Activated T-helper 1 cell treated with anti-CD3 and anti-CD28 coated beads, Interleukin-12 subunit alpha, Interleukin-12 subunit beta, Interleukin-2, Interleukin-4 antibody, amounts not matched to agents 30 ng/mL and 10 ng/mL and 1 ng/mL, durations not matched to agents 14 hours and 24 hours and 36 hours (primary cell): ENCODE results near the gene NLRP6. TPM values are rescaled to one million over a fixed set of nuclear protein-coding genes. Genes with fewer than 3 reads are reported as not detected.
"Not testable (repeated sequence)": the region's sequence is repeated elsewhere in the genome, so short reads cannot be mapped to it uniquely, and the experiment has no call there.

Experiments used
- DNase-seq: peaks from one replicate; pipeline ENCODE4 v3.0.0; 2021; ENCODE audit warnings: low spot score
- H3K27ac Mint-ChIP-seq: one replicate; pipeline ENCODE4 v1.8.0; 2021; ENCODE audit warnings: mild to moderate bottlenecking, mixed read lengths
- H3K27me3 Mint-ChIP-seq: one replicate; pipeline ENCODE4 v1.8.0; 2022; ENCODE audit warnings: mild to moderate bottlenecking, moderate library complexity, mixed read lengths; ENCODE audit not compliant: insufficient read depth
- H3K36me3 Mint-ChIP-seq: one replicate; pipeline ENCODE4 v1.8.0; 2021; ENCODE audit warnings: low read depth, mixed read lengths
- H3K4me1 Mint-ChIP-seq: one replicate; pipeline ENCODE4 v1.8.0; 2021; ENCODE audit warnings: low read depth, mixed read lengths
- H3K4me3 Mint-ChIP-seq: one replicate; pipeline ENCODE4 v1.8.0; 2021; ENCODE audit warnings: mild to moderate bottlenecking, moderate library complexity, mixed read lengths
- H3K9me3 Mint-ChIP-seq: one replicate; pipeline ENCODE4 v1.8.0; 2021; ENCODE audit warnings: mixed read lengths
- intact Hi-C: fragments of 100-400 bp; cut with micrococcal nuclease; formaldehyde crosslinking; loops from one replicate; pipeline ENCODE4 v1.15.1; 2024
- total RNA-seq: library from RNA; stranded (reverse); gene quantifications from 2 replicates; pipeline ENCODE4 v1.2.3, GENCODE V29; 2022

The NLRP6 gene
- total RNA-seq, 1 donor from 2014 or later = 5.2 TPM

- H3K4me1 Mint-ChIP-seq = peaks cover 45% of the 10 kb centered on the region
- H3K27ac Mint-ChIP-seq = peak overlapping the region; percentile 89
- H3K9me3 Mint-ChIP-seq = no peaks in the 10 kb centered on the region
- DNase-seq = no peak
- peak overlapping the region; percentile 66 for H3K4me3 Mint-ChIP-seq
- no peaks in the 10 kb centered on the region for H3K27me3 Mint-ChIP-seq
- intact Hi-C loops = no loop called here
- H3K36me3 Mint-ChIP-seq = no peaks in the 10 kb centered on the region
Measured at GRCh38 chr11:326592-326841, 48.3 kb downstream of the NLRP6 start.

- Mint-ChIP-seq H3K9me3 (no peaks in the 10 kb centered on the region), H3K27me3 (no peaks in the 10 kb centered on the region), H3K36me3 (no peaks in the 10 kb centered on the region), H3K27ac (peak overlapping the region; percentile 89), H3K4me1 (peaks cover 45% of the 10 kb centered on the region), H3K4me3 (peak overlapping the region; percentile 66)
- intact Hi-C loops = no loop called here
- no peak for DNase-seq
Measured at GRCh38 chr11:326842-327580, 48.8 kb downstream of the NLRP6 start.

GRCh38 chr11:327581-327923, 49.3 kb downstream of the NLRP6 start:
- Mint-ChIP-seq H3K4me1 (peaks cover 45% of the 10 kb centered on the region), H3K4me3 (peak overlapping the region; percentile 66), H3K27me3 (no peaks in the 10 kb centered on the region), H3K9me3 (no peaks in the 10 kb centered on the region), H3K36me3 (no peaks in the 10 kb centered on the region), H3K27ac (peak overlapping the region; percentile 71)
- intact Hi-C loops = no loop called here
- DNase-seq = no peak

- DNase-seq = no peak
- no peaks in the 10 kb centered on the region for H3K9me3 Mint-ChIP-seq
- peak overlapping the region; percentile 5 for H3K4me3 Mint-ChIP-seq
- H3K4me1 Mint-ChIP-seq = peaks cover 45% of the 10 kb centered on the region
- no peaks in the 10 kb centered on the region for H3K36me3 Mint-ChIP-seq
- intact Hi-C loops = no loop called here
- H3K27ac Mint-ChIP-seq = no peak overlapping the region
- no peaks in the 10 kb centered on the region for H3K27me3 Mint-ChIP-seq
Measured at GRCh38 chr11:328012-328411, 49.8 kb downstream of the NLRP6 start.

- H3K9me3 Mint-ChIP-seq, H3K36me3 Mint-ChIP-seq, H3K27ac Mint-ChIP-seq, intact Hi-C loops, DNase-seq, H3K27me3 Mint-ChIP-seq: not testable (repeated sequence)
- Mint-ChIP-seq H3K4me1 (peaks cover 45% of the 10 kb centered on the region), H3K4me3 (peak overlapping the region; percentile 41)
Measured at GRCh38 chr11:328516-329100, 50.4 kb downstream of the NLRP6 start.

- H3K4me3 Mint-ChIP-seq = no peak overlapping the region
- H3K9me3 Mint-ChIP-seq = no peaks in the 10 kb centered on the region
- H3K4me1 Mint-ChIP-seq = peaks cover 45% of the 10 kb centered on the region
- peak overlapping the region; percentile 66 for H3K27ac Mint-ChIP-seq
- DNase-seq = no peak
- no peaks in the 10 kb centered on the region for H3K27me3 Mint-ChIP-seq
- intact Hi-C loops = no loop called here
- peaks cover 2% of the 10 kb centered on the region for H3K36me3 Mint-ChIP-seq
Measured at GRCh38 chr11:329886-330253, 51.7 kb downstream of the NLRP6 start.

- H3K4me3 Mint-ChIP-seq = no peak overlapping the region
- intact Hi-C loops = no loop called here
- peak overlapping the region; percentile 66 for H3K27ac Mint-ChIP-seq
Measured at GRCh38 chr11:330307-330693, 52.1 kb downstream of the NLRP6 start.

GRCh38 chr11:330694-331357, 52.6 kb downstream of the NLRP6 start:
- DNase-seq = no peak
- no peak overlapping the region for H3K27ac Mint-ChIP-seq
- peaks cover 2% of the 10 kb centered on the region for H3K36me3 Mint-ChIP-seq
- intact Hi-C loops = no loop called here
- no peaks in the 10 kb centered on the region for H3K9me3 Mint-ChIP-seq
- peaks cover 42% of the 10 kb centered on the region for H3K4me1 Mint-ChIP-seq
- peak overlapping the region; percentile 30 for H3K4me3 Mint-ChIP-seq
- H3K27me3 Mint-ChIP-seq = peaks cover 2% of the 10 kb centered on the region

More at GRCh38 chr11:330307-330693, 52.1 kb downstream of the NLRP6 start:
- Mint-ChIP-seq H3K4me1 (peaks cover 45% of the 10 kb centered on the region), H3K9me3 (no peaks in the 10 kb centered on the region), H3K27me3 (peaks cover under 1% of the 10 kb centered on the region), H3K36me3 (peaks cover 2% of the 10 kb centered on the region)
- no peak for DNase-seq

- Mint-ChIP-seq H3K4me1 (peaks cover 41% of the 10 kb centered on the region), H3K27me3 (peaks cover 2% of the 10 kb centered on the region), H3K36me3 (peaks cover 2% of the 10 kb centered on the region), H3K27ac (no peak overlapping the region), H3K4me3 (peak overlapping the region; percentile 30), H3K9me3 (no peaks in the 10 kb centered on the region)
- no peak for DNase-seq
- intact Hi-C loops = no loop called here
Measured at GRCh38 chr11:331358-332060, 53.3 kb downstream of the NLRP6 start.

GRCh38 chr11:332651-333480, 54.7 kb downstream of the NLRP6 start:
- Mint-ChIP-seq H3K9me3 (no peaks in the 10 kb centered on the region), H3K36me3 (peaks cover 2% of the 10 kb centered on the region), H3K4me3 (no peak overlapping the region), H3K27ac (no peak overlapping the region), H3K27me3 (peaks cover 2% of the 10 kb centered on the region), H3K4me1 (peaks cover 33% of the 10 kb centered on the region)
- no peak for DNase-seq
- intact Hi-C loops = no loop called here

GRCh38 chr11:333616-334263, 55.5 kb downstream of the NLRP6 start:
- H3K27ac Mint-ChIP-seq, DNase-seq, H3K9me3 Mint-ChIP-seq, H3K4me3 Mint-ChIP-seq, H3K27me3 Mint-ChIP-seq, intact Hi-C loops, H3K36me3 Mint-ChIP-seq: not testable (repeated sequence)
- peaks cover 33% of the 10 kb centered on the region for H3K4me1 Mint-ChIP-seq

- peaks cover 2% of the 10 kb centered on the region for H3K27me3 Mint-ChIP-seq
- intact Hi-C loops = no loop called here
- no peaks in the 10 kb centered on the region for H3K9me3 Mint-ChIP-seq
- H3K4me3 Mint-ChIP-seq = no peak overlapping the region
- H3K36me3 Mint-ChIP-seq = peaks cover 2% of the 10 kb centered on the region
- no peak overlapping the region for H3K27ac Mint-ChIP-seq
- DNase-seq = no peak
- H3K4me1 Mint-ChIP-seq = peaks cover 28% of the 10 kb centered on the region
Measured at GRCh38 chr11:334264-334994, 56.2 kb downstream of the NLRP6 start.
